ENCODE measurements around the gene ASCC3.

Gene ASCC3

GRCh38 chr6:100573166-100573565 is 308.0 kb downstream of the ASCC3 start:
- peak; percentile 75 for DNase-seq

DNA sequence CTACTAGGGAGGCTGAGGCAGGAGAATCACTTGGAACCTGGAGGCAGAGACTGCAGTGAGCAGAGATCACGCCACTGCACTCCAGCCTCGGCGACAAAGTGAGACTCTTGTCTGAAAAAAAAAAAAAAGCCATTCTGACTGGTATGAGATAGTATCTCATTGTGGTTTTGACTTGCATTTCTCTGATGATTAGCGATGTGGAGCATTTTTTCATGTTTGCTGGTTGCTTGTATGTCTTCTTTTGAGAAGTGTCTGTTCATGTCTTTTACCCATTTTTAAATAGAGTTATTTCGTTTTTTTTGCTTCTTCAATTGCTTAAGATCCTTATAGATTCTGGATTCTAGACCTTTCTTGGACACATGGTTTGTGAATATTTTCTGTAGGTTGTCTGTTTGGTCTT is 312.9 kb downstream of the ASCC3 start:
- no peak for DNase-seq

- no peak for DNase-seq
These were observed 314.6 kb downstream of the ASCC3 start for GRCh38 chr6:100566563-100566962.

GRCh38 chr6:100565439-100566104 is 315.6 kb downstream of the ASCC3 start:
- DNase-seq, result no peak

GRCh38 chr6:100559859-100560258 is 321.3 kb downstream of the ASCC3 start:
- DNase-seq, result no peak

DNA sequence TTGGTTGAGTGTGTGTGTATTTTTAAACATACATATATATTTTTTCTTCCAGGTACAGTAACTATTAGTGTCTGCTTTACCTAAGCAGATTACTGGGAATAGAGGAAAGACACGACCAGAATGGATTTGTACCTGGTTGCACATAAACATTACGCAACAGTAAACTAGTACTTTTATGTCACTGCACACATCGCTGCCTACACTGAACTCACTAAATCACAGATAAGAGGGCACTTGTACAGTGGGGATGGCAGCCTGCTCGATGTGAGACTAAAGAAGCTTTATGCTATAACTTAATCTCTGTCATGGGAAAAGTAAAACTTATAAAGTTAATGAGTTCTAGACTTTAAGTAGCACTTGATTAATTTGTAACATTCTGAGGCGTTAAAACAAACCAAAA is 326.9 kb downstream of the ASCC3 start:
- no peak for DNase-seq

- DNase-seq, result no peak
These were observed 327.9 kb downstream of the ASCC3 start for GRCh38 chr6:100553243-100553642.

DNA sequence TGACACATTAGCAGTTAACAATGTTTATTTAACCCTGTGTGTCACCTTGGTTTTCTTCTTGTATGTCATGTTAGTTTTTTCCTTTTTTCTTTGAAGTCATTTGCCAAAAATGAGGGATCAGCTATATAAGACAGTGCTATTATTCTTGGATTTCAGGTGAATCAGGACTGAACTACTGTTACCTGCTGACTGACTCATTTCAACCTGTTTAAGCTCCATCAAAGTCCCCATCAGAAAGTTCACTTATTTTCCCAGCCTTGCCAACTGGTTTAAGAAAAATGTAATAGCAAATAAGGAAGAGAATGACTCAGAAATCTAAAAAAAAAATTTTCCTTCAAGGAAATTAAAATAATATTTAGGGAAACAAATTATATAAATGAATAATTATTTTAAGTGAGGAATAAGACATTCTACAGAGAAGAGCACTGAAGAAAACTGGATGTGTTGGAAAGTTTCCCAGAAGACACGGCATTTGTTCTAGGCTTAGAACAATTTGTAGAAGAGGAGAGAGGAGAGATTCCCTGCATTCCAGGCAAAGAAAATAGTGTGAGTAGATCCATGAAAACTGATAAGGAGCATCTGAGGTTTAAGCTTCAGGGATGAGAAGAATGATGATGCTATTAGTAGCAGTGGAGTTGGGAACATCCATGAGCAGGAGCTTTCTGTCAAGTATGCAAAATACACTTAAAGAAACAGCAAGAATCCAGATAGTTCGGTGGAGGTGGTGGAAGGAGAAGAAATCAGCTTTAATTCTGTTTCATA is 331.5 kb downstream of the ASCC3 start:
- DNase-seq, result no peak

- peak; percentile 54 for DNase-seq
These were observed 343.0 kb downstream of the ASCC3 start for GRCh38 chr6:100538086-100538485.

- no peak for DNase-seq
These were observed 362.5 kb downstream of the ASCC3 start for GRCh38 chr6:100518588-100518987.

GRCh38 chr6:100517633-100518032 is 363.5 kb downstream of the ASCC3 start:
- no peak for DNase-seq

GRCh38 chr6:100517106-100517505 is 364.0 kb downstream of the ASCC3 start:
- DNase-seq, result no peak

- DNase-seq, result no peak
These were observed 366.5 kb downstream of the ASCC3 start for GRCh38 chr6:100514660-100515059.

DNA sequence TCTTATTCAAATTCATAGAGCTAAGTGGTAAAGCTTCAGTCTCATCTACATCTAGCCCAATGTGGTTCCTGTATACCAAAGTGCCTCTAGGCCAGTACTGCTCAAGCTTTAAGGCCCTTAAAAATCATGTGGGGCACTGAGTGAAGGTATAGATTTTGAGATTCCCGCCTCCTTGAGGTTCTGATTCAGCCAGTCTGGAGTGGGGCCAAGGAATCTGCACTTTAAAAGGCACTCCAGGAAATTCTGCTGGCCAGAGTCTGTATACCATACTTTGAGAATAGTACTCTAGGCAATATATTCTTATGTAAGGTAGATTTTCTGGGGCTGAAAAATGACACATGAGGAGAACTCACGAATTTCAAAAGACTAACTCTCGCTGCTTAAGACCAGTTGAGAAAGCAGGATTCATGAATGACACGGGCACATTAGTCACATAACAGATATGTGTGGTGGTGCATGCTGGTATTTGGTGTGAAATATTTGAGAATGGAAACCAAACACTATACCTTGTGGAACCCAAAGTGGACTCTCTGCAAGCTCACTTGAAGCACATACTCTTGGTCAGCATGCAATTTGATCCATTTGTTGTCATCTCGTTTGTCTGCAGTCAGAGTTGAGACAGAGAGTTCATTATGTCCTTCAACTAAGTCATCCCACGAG is 368.8 kb downstream of the ASCC3 start:
- DNase-seq, result peak; percentile 74

DNA sequence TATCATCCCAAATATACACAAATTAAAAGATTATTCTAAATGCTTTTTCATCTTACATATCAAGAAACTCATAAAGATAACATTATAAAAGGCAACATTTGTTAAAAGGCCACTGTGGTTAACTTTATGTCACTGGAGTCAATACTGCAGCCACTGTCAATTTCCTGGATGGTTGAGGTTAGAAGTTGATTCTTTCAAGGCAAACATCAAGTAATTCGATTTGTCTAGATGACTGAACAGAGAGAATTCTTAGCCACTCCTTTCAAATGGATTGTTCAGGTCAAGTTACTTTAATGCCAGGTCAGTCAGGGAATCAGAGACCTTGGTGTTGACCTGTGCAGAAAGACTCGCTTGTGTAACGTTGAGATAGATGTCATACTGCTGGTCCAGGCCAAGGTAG is 372.0 kb downstream of the ASCC3 start:
- no peak for DNase-seq

- no peak for DNase-seq
These were observed 374.5 kb downstream of the ASCC3 start for GRCh38 chr6:100506651-100507050.

GRCh38 chr6:100504786-100505737 is 376.1 kb downstream of the ASCC3 start:
- DNase-seq, result peak; percentile 86

DNA sequence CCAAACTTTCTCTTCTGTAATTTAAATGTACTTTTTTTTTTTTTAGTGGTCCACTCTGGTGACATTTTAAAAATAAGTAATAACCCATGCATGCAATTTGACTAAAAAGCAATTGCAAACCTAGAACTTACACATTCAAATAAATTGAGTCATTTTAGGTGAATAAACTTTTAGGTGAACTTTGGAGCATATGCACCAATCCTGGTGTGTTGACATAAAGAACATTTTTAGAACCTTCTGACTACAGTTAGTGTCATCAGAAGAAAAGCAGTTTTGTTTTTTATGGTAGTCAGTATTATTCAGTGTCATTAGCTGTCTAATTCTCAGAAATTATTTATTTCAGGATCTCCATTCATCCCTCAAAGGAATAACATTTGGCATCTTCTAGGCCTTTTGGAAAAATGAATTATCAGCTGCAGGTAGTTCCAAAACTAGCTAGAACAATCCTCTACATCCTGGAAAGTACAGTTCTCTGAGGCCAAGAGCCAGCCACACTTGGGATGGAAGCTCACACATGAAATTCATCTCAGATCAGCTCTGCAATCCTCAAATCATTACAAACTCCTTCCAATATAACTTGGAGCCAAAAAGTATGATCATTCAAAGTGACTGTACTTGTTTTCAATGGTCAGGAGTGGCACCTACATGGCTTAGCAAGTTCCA is 378.0 kb downstream of the ASCC3 start:
- DNase-seq, result no peak

- no peak for DNase-seq
These were observed 387.8 kb downstream of the ASCC3 start for GRCh38 chr6:100493206-100493888.

- DNase-seq, result no peak
These were observed 389.0 kb downstream of the ASCC3 start for GRCh38 chr6:100491952-100492670.

- no peak for DNase-seq
These were observed 391.1 kb downstream of the ASCC3 start for GRCh38 chr6:100490065-100490464.

Data from HCEC 1CT (cell line).